ENCODE measurements around the gene IQCF6. TPM values are rescaled to one million over a fixed set of nuclear protein-coding genes. Genes with fewer than 3 reads are reported as not detected.

IQCF6 gene
- not detected in 2 replicates for total RNA-seq

GRCh38 chr3:51779137-51779536 lies at the start of gene IQCF6:
Gene IQCF6 (minus strand): TSS chr3:51779237. CDS start chr3:51779224, 13 bp downstream.

Other genes with a start within 250 kb of the IQCF6 start
- 15.3 and 19.1 TPM in 2 replicates for gene RAD54L2, start 240.5 kb downstream of the IQCF6 start, total RNA-seq
- 34.8 and 43.0 TPM in 2 replicates for gene TEX264, start 108.0 kb downstream of the IQCF6 start, total RNA-seq
- not detected in 2 replicates for gene GRM2, start 72.2 kb downstream of the IQCF6 start, total RNA-seq
- gene IQCF2, start 82.4 kb upstream of the IQCF6 start, total RNA-seq = not detected in 2 replicates
- not detected in 2 replicates for gene IQCF5, start 96.4 kb upstream of the IQCF6 start, total RNA-seq
- not detected in 2 replicates for gene IQCF1, start 124.1 kb upstream of the IQCF6 start, total RNA-seq
- gene RRP9, start 162.7 kb upstream of the IQCF6 start, total RNA-seq = 35.4 and 48.5 TPM in 2 replicates
- gene PARP3, start 163.1 kb upstream of the IQCF6 start, total RNA-seq = 7.1 and 7.8 TPM in 2 replicates
- under 0.01 TPM in 1 of 2 replicates, not detected in the other for gene GPR62, start 176.1 kb upstream of the IQCF6 start, total RNA-seq
- 20.1 and 26.0 TPM in 2 replicates for gene PCBP4, start 188.2 kb upstream of the IQCF6 start, total RNA-seq
- 10.1 and 11.6 TPM in 2 replicates for gene ABHD14B, start 194.8 kb upstream of the IQCF6 start, total RNA-seq
- gene ABHD14A, start 195.8 kb upstream of the IQCF6 start, total RNA-seq = 5.5 and 7.9 TPM in 2 replicates
- 15.6 and 19.8 TPM in 2 replicates for gene ACY1, start 204.3 kb upstream of the IQCF6 start, total RNA-seq
- gene RPL29, start 216.7 kb upstream of the IQCF6 start, total RNA-seq = 1,157 and 1,199 TPM in 2 replicates

Data from epithelial cell of umbilical artery (primary cell).